Ishikawa (cell line): Measurements from ENCODE around the gene PAM16.

Source experiments
- CREB1 ChIP-seq: IDR thresholded peaks from 2 replicates; pipeline ENCODE4 v1.6.1; 2012; ENCODE audit warnings: low read depth
- EP300 ChIP-seq: IDR thresholded peaks from 2 replicates; pipeline ENCODE4 v1.6.1; 2012; ENCODE audit warnings: borderline replicate concordance
- FOXM1 ChIP-seq: IDR thresholded peaks from 2 replicates; pipeline ENCODE4 v1.6.1; 2012; ENCODE audit warnings: low read depth, borderline replicate concordance
- MAX ChIP-seq: IDR thresholded peaks from 2 replicates; pipeline ENCODE4 v1.6.1; 2012
- NFIC ChIP-seq: IDR thresholded peaks from 2 replicates; pipeline ENCODE4 v1.6.1; 2012
- RAD21 ChIP-seq: IDR thresholded peaks from 2 replicates; pipeline ENCODE4 v1.6.1; 2012; ENCODE audit warnings: low read depth
- REST ChIP-seq: IDR thresholded peaks from 2 replicates; pipeline ENCODE4 v1.6.1; 2012; ENCODE audit warnings: low read depth, mild to moderate bottlenecking
- TAF1 ChIP-seq: IDR thresholded peaks from 2 replicates; pipeline ENCODE4 v1.6.1; 2012; ENCODE audit warnings: low read depth, mild to moderate bottlenecking
- TCF12 ChIP-seq: IDR thresholded peaks from 2 replicates; pipeline ENCODE4 v1.6.1; 2012; ENCODE audit warnings: low read depth
- TEAD4 ChIP-seq: IDR thresholded peaks from 2 replicates; pipeline ENCODE4 v1.6.1; 2012
- YY1 ChIP-seq: IDR thresholded peaks from 2 replicates; pipeline ENCODE4 v1.6.1; 2012; ENCODE audit warnings: low read depth

- TF ChIP-seq TEAD4: no peak
- TF ChIP-seq EP300: no peak
- TF ChIP-seq CREB1: no peak
- no peak for TF ChIP-seq TAF1
- no peak for TF ChIP-seq FOXM1
- no peak for TF ChIP-seq NFIC
- TF ChIP-seq YY1: no peak
- TF ChIP-seq MAX: no peak
- no peak for TF ChIP-seq RAD21
- no peak for TF ChIP-seq REST
- no peak for TF ChIP-seq TCF12
Measured at GRCh38 chr16:4365014-4365406, 13.9 kb upstream of the PAM16 start.
